PC-3 (cell line): Measurements from ENCODE around the gene VIPR2.

ENCODE experiments used
- EZH2 ChIP-seq: fragments of 300-600 bp; sonication (generic); IDR thresholded peaks from one replicate; pipeline ENCODE4 v1.6.1; 2017; ENCODE audit warnings: antibody characterized with exemption, mild to moderate bottlenecking, low read length; ENCODE audit not compliant: unreplicated experiment
- EZH2phosphoT487 ChIP-seq: fragments of 300-600 bp; sonication (generic); IDR thresholded peaks from 2 replicates; pipeline ENCODE4 v1.6.1; 2018; ENCODE audit warnings: mild to moderate bottlenecking, antibody characterized with exemption, low read length, borderline replicate concordance
- TF ChIP-seq, protein P1 (sequence below): fragments of 300-600 bp; sonication (generic); conservative IDR thresholded peaks from 2 replicates; pipeline ENCODE4 v1.5.1; 2017; ENCODE audit warnings: antibody characterized with exemption, low read depth, mild to moderate bottlenecking, low read length

DNA sequence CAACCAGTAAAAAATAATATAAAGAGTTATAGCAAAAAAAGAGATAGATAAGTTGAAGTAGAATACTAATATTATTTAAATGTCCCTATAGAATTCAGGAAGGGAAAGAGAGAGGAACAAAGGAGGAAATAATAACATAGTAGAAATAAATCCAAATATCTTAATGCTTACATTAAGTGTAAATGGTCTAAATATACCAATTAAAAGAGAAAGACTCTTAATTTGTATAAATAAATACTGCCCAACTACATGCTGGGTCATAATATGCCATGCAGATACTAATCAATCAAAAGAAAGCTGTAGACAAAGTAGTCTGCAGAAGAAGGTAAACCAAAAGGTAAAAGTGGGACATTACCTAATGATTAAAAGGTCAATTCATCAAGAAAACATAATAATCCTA is 43.3 kb upstream of the VIPR2 start:
- TF ChIP-seq, protein P1, sequence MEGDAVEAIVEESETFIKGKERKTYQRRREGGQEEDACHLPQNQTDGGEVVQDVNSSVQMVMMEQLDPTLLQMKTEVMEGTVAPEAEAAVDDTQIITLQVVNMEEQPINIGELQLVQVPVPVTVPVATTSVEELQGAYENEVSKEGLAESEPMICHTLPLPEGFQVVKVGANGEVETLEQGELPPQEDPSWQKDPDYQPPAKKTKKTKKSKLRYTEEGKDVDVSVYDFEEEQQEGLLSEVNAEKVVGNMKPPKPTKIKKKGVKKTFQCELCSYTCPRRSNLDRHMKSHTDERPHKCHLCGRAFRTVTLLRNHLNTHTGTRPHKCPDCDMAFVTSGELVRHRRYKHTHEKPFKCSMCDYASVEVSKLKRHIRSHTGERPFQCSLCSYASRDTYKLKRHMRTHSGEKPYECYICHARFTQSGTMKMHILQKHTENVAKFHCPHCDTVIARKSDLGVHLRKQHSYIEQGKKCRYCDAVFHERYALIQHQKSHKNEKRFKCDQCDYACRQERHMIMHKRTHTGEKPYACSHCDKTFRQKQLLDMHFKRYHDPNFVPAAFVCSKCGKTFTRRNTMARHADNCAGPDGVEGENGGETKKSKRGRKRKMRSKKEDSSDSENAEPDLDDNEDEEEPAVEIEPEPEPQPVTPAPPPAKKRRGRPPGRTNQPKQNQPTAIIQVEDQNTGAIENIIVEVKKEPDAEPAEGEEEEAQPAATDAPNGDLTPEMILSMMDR, result no peak
- TF ChIP-seq EZH2, result no peak
- no peak for TF ChIP-seq EZH2phosphoT487
